Breast epithelium (tissue), 3 donors: ENCODE data around the gene TIAM1.

Source experiments
- CTCF ChIP-seq, 3 donors: fragments of 450-650 bp; IDR thresholded peaks; one replicate each; pipeline ENCODE4 v1.5.1; 2016 to 2017; ENCODE audit warnings: antibody characterized with exemption in 3 of 3, mild to moderate bottlenecking in 3 of 3, moderate library complexity in 3 of 3
- POLR2A ChIP-seq: fragments of 450-650 bp; IDR thresholded peaks from one replicate; pipeline ENCODE4 v1.6.1; 2016; ENCODE audit warnings: antibody characterized with exemption, mild to moderate bottlenecking, moderate library complexity
- POLR2AphosphoS5 ChIP-seq, 3 donors: sonication (generic); formaldehyde crosslinking; IDR thresholded peaks; one replicate each; pipeline ENCODE4 v1.6.1; 2017; ENCODE audit warnings: antibody characterized with exemption in 3 of 3

GRCh38 chr21:31218830-31219608 is 125.0 kb downstream of the TIAM1 start:
- no peak for TF ChIP-seq POLR2A
- no peak for TF ChIP-seq CTCF (IDR thresholded peaks at IDR 0.05)
- no peak for TF ChIP-seq POLR2AphosphoS5 (IDR thresholded peaks at IDR 0.05)
